Measurements from ENCODE around the gene ATXN2. TPM values are rescaled to one million over a fixed set of nuclear protein-coding genes. Genes with fewer than 3 reads are reported as not detected.

Gene ATXN2
- polyA plus RNA-seq, 6 donors from 2014 or later, result 12.0 to 38.0 (median 20.3) TPM

DNA sequence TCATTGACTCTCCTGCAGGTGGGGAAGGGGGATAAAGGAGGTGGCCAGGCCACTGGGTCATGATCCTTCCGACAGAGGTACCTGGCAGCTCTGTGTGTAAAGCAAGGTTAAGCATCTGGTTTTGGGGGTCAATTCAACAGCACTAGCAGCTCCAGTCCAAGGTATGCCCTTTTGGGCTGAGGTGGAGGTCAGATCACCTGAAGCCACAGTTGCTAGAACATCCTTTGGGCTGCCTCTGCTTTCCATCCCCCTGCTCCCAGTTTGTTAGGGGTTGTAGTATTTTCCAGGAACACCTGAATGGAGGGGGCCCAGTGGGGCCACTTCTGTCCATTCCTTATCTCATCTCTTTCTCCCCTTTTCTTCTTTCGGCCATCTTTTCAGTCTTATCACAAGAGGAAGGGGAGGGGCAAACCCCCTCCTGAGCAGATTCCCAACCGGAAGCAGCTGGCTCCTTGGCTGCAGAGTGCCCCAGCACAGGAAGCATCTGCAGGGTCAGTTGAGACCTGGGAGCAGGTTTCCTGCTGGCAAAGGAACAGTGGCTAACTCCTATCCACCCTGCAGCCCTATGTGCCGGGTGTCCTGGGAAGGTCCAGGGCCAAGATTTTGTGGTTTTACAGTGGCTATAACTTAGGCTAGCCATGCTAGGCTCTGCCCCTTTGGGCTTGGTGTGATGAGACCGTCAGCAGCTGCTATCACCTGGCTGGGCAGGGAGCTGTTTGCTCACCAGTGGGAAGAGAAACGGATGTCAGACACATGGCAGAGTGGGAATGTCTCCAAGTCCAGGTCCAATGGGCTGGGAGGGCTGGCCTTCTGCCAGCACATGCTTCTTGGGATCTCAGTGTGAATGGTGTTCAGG is 153.2 kb downstream of the ATXN2 start:
- Mint-ChIP-seq H3K4me1 (peaks cover 55 to 70% (median 68%) of the 10 kb centered on the region in 3 donors), H3K36me3 (peaks cover 4 to 7% of the 10 kb centered on the region in 2 donors)
- DNase-seq, result no peak

DNA sequence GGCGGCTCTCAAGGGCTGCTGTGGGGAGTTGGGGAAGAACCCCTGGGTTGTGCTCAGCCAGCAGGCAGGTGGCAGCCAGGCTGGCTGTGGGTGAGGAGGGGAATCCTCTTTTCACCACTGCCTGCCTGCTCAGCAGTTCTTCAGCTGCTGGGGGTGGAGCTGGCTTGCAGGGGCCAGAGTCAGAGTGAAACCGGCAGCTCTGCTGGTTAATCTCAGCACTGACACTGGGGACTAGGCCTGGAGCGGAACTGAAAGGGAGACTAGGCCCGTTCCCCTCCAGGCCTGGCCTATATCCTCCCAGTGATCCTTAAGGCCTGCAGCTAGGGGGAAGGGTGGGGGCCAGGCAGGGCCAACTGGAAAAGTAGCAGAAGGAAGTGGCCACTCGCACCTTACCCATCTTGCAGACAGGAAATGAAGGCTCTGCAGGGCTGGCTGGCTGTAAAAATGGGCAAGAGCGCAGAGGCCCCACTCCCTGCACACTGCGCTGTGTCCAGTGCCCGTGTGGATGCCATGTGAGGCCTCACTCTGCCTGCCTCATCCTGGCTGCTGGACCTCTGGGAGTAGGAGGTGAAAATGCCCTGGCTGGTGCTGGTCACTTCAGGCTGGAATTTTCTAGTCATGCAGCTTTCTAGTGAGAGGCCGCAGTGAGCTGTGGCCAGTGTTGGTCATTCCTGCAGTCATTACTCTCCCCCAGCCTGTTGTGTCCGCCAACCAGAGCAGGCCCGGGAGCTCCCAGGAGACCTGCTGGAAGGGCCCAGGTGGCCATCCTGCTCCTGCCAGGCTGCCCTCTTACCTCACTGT is 154.0 kb downstream of the ATXN2 start:
- Mint-ChIP-seq H3K27me3 (no peaks in the 10 kb centered on the region), H3K27ac (peak overlapping the region; percentile 92 to 97 (median 94)), H3K4me3 (peak overlapping the region; percentile 41 to 85 (median 62)), H3K36me3 (peaks cover 0 to 7% of the 10 kb centered on the region in 2 donors), H3K4me1 (peaks cover 60 to 78% (median 71%) of the 10 kb centered on the region in 3 donors), H3K9me3 (no peaks in the 10 kb centered on the region)
- ATAC-seq (ENCODE audit: low read depth in 2 of 2), result peak; percentile 96
- DNase-seq, result peak; percentile 92

More for the DNA sequence above, 153.2 kb downstream of the ATXN2 start:
- Mint-ChIP-seq H3K27me3 (no peaks in the 10 kb centered on the region), H3K9me3 (no peaks in the 10 kb centered on the region), H3K4me3 (peak overlapping the region in 5 of 8 donors; percentile 19 to 62 (median 35)), H3K27ac (peak overlapping the region; percentile 24 to 97 (median 92))
- ATAC-seq (ENCODE audit: low read depth in 2 of 2), result no peak

GRCh38 chr12:111444314-111444924 is 154.7 kb downstream of the ATXN2 start:
- H3K4me3 Mint-ChIP-seq, result peak overlapping the region; percentile 41 to 85 (median 62)

GRCh38 chr12:111443586-111443985 is 155.5 kb downstream of the ATXN2 start:
- H3K27me3 Mint-ChIP-seq, result no peaks in the 10 kb centered on the region
- H3K4me1 Mint-ChIP-seq, result peaks cover 56 to 82% (median 76%) of the 10 kb centered on the region in 3 donors
- DNase-seq (no peak), ATAC-seq (ENCODE audit: low read depth in 2 of 2) (no peak)
- peak overlapping the region in 5 of 8 donors; percentile 8 to 62 (median 55) for H3K4me3 Mint-ChIP-seq
- H3K36me3 Mint-ChIP-seq, result peaks cover 0 to 7% of the 10 kb centered on the region in 2 donors
- H3K27ac Mint-ChIP-seq, result peak overlapping the region; percentile 48 to 94 (median 78)
- no peaks in the 10 kb centered on the region for H3K9me3 Mint-ChIP-seq

More at GRCh38 chr12:111444314-111444924, 154.7 kb downstream of the ATXN2 start:
- peaks cover 59 to 76% (median 74%) of the 10 kb centered on the region in 3 donors for H3K4me1 Mint-ChIP-seq
- H3K27me3 Mint-ChIP-seq, result no peaks in the 10 kb centered on the region
- no peaks in the 10 kb centered on the region for H3K9me3 Mint-ChIP-seq
- H3K36me3 Mint-ChIP-seq, result peaks cover 0 to 7% of the 10 kb centered on the region in 2 donors
- no peak for ATAC-seq (ENCODE audit: low read depth in 2 of 2)
- peak overlapping the region; percentile 91 to 97 (median 94) for H3K27ac Mint-ChIP-seq
- DNase-seq, result no peak

GRCh38 chr12:111443086-111443485 is 156.0 kb downstream of the ATXN2 start:
- Mint-ChIP-seq H3K4me1 (peaks cover 60 to 85% (median 79%) of the 10 kb centered on the region in 3 donors), H3K36me3 (peaks cover 0 to 5% of the 10 kb centered on the region in 2 donors), H3K27ac (peak overlapping the region; percentile 51 to 92 (median 78)), H3K4me3 (peak overlapping the region in 5 of 8 donors; percentile 22 to 77 (median 61)), H3K9me3 (no peaks in the 10 kb centered on the region), H3K27me3 (no peaks in the 10 kb centered on the region)
- ATAC-seq (ENCODE audit: low read depth in 2 of 2) (no peak), DNase-seq (no peak)

DNA sequence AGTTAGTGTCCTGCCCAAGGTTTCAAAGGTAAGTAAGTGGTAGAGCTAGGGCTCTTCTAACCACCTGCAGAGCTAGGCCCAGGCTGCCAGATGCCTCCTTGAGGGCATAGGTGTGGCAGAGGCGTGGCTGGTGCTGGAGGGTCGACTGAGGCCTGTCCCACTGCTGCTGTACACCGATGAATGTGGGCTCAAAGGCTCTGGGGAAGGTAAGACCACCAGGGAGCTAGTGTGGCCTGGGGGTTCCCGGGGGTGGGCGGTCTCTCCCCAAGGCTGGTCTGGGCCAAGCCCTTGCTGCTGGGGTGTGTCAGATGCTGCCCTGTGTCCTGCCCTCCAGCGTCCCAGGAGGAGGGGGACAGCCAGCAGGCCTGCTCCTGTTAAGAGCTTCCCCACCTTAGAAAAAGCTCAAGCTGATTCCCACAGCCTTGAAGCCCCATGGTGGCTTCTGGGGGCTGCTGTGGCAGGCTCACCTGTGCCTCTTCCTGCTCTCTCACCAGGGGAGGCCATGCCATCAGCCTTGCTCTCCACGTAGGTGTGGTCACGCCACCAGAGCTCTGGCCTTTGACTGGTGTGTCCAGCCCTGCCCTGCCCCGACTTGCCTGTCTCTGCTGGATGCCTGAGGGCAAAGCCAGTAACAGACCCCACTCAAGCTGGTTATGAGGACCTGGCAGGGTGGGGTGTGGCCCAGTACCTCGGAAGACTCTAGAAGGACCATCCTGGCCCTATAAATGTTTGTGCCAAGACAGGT is 156.6 kb downstream of the ATXN2 start:
- peak overlapping the region in 3 of 8 donors; percentile 6 to 52 (median 28) for H3K4me3 Mint-ChIP-seq

DNA sequence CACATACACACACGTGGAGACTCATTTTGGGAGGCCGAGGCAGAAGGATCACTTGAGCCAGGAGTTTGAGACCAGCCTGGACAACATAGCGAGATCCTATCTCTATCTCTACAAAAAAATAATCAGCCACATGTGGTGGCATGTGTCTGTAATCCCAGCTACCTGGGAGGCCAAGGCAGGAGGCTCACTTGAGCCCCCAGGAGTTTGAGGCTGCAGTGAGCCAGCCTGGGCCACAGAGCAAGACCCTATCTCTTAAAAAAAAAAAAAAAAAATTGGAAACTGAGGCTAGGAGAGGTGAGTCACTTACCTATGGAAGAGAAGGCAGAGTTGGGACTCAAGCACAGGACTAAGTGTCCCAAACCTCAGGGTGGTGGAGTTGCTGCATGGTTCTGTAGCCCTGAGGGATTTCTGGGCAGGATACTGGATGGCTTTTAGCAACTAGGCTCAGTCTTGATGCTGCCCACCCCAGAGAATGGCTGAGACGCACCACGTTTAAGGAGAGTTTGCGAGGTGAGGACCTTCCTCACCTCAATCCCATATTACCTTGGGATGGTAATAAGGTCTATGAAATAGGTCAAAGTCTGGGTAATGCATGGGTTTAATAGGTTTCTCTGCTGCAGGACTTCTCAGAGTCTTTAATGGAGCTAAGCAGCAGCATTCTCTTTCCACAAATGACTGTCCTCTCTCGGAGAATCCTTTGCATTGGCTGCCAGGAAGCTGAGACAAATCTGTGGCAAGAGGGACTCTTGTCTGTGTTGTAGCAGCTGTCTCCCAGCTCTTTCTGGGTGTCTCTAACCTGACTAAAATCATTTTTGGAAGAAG is 157.8 kb downstream of the ATXN2 start:
- H3K4me3 Mint-ChIP-seq, result no peak overlapping the region
- peak overlapping the region in 4 of 6 donors; percentile 41 to 98 (median 65) for H3K27ac Mint-ChIP-seq
- H3K9me3 Mint-ChIP-seq, result no peaks in the 10 kb centered on the region
- DNase-seq, result no peak
- H3K27me3 Mint-ChIP-seq, result no peaks in the 10 kb centered on the region
- no peaks in the 10 kb centered on the region for H3K36me3 Mint-ChIP-seq
- H3K4me1 Mint-ChIP-seq, result peaks cover 67 to 93% (median 89%) of the 10 kb centered on the region in 3 donors
- ATAC-seq (ENCODE audit: low read depth in 2 of 2), result no peak

More for the DNA sequence above, 156.6 kb downstream of the ATXN2 start:
- Mint-ChIP-seq H3K4me1 (peaks cover 62 to 88% (median 81%) of the 10 kb centered on the region in 3 donors), H3K36me3 (no peaks in the 10 kb centered on the region), H3K9me3 (no peaks in the 10 kb centered on the region), H3K27me3 (no peaks in the 10 kb centered on the region), H3K27ac (peak overlapping the region; percentile 51 to 92 (median 83))
- DNase-seq, result no peak
- no peak for ATAC-seq (ENCODE audit: low read depth in 2 of 2)

- ATAC-seq (ENCODE audit: low read depth in 2 of 2) (no peak), DNase-seq (no peak)
- peak overlapping the region in 4 of 6 donors; percentile 53 to 98 (median 82) for H3K27ac Mint-ChIP-seq
- no peaks in the 10 kb centered on the region for H3K9me3 Mint-ChIP-seq
- no peaks in the 10 kb centered on the region for H3K27me3 Mint-ChIP-seq
- peak overlapping the region in 2 of 8 donors; percentile 34 to 73 for H3K4me3 Mint-ChIP-seq
- peaks cover 67 to 93% (median 89%) of the 10 kb centered on the region in 3 donors for H3K4me1 Mint-ChIP-seq
- no peaks in the 10 kb centered on the region for H3K36me3 Mint-ChIP-seq
Observed at GRCh38 chr12:111440631-111441030, 158.5 kb downstream of the ATXN2 start.

DNA sequence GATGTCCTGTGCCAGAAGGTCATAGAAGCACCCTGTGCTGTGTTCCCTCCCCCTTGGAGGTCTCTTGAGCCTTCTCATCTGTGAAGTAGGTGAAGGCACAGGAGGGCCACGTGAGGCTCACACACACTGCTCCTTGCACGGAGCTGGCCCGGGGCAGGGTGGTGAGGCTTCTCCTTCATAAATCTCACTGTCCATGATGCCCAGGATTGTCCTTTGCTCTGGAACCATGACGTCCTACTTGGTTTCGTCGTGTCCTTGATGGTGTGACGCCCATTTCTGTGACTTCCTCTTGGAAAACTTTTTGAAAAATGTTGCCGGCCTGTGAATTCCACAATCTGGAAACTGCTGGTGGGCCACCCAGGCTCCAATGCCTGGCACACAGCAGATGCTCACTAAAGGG is 159.0 kb downstream of the ATXN2 start:
- no peaks in the 10 kb centered on the region for H3K36me3 Mint-ChIP-seq
- H3K27ac Mint-ChIP-seq, result peak overlapping the region in 5 of 6 donors; percentile 80 to 98 (median 85)
- H3K9me3 Mint-ChIP-seq, result no peaks in the 10 kb centered on the region
- ATAC-seq (ENCODE audit: low read depth in 2 of 2), result no peak
- DNase-seq, result no peak
- no peaks in the 10 kb centered on the region for H3K27me3 Mint-ChIP-seq
- peak overlapping the region in 3 of 8 donors; percentile 5 to 73 (median 15) for H3K4me3 Mint-ChIP-seq
- H3K4me1 Mint-ChIP-seq, result peaks cover 67 to 93% (median 89%) of the 10 kb centered on the region in 3 donors

DNA sequence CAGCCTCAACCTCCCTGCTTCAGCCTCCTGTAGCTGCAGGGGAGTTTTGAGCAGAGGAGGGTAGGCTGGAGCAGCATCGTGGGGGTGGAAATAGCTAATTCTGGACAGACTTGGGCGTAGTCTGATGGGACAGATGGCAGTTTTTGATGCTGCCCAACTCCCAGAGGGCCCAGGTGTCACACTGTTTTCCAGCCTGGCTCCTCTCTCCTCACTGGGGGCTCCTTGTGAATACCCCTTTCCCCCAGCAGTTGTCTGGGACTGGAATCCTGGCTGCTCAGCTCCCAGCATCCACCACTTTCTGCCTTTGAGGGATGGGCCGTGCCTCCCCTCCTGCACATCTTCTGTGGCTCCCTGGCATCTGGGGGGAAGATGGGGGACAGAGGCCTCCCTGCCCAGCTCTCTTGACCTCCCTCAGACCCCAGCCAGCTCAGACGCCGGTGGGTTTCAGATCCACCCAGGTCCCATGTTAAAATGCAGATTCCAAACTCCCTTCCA is 159.4 kb downstream of the ATXN2 start:
- Mint-ChIP-seq H3K9me3 (no peaks in the 10 kb centered on the region), H3K27me3 (no peaks in the 10 kb centered on the region), H3K4me1 (peaks cover 67 to 93% (median 89%) of the 10 kb centered on the region in 3 donors), H3K27ac (peak overlapping the region in 4 of 6 donors; percentile 62 to 98 (median 86)), H3K36me3 (no peaks in the 10 kb centered on the region), H3K4me3 (peak overlapping the region in 1 of 8 donors; percentile 5)
- DNase-seq (no peak), ATAC-seq (ENCODE audit: low read depth in 2 of 2) (no peak)

- H3K9me3 Mint-ChIP-seq, result no peaks in the 10 kb centered on the region
- DNase-seq (peak; percentile 52), ATAC-seq (ENCODE audit: low read depth in 2 of 2) (no peak)
Observed at GRCh38 chr12:111438481-111438880, 160.6 kb downstream of the ATXN2 start.

More at GRCh38 chr12:111438481-111438880, 160.6 kb downstream of the ATXN2 start:
- H3K27me3 Mint-ChIP-seq, result no peaks in the 10 kb centered on the region
- H3K4me1 Mint-ChIP-seq, result peaks cover 67 to 93% (median 89%) of the 10 kb centered on the region in 3 donors
- H3K36me3 Mint-ChIP-seq, result no peaks in the 10 kb centered on the region
- peak overlapping the region; percentile 71 to 99 (median 88) for H3K27ac Mint-ChIP-seq
- peak overlapping the region in 5 of 8 donors; percentile 50 to 89 (median 60) for H3K4me3 Mint-ChIP-seq

Measured in naive B cell (primary cell).